HG02588 (cell line): ENCODE measurements around the gene SEC14L5.

Experiments used
- ATAC-seq: cut with Tn5 transposase; IDR thresholded peaks from one replicate; pipeline ENCODE4 v1.9.1; 2021; ENCODE audit warnings: mild to moderate bottlenecking, moderate library complexity; ENCODE audit not compliant: unreplicated experiment

Gene SEC14L5

GRCh38 chr16:4982056-4982867 lies 24.1 kb downstream of the SEC14L5 start:
- no peak for ATAC-seq

DNA sequence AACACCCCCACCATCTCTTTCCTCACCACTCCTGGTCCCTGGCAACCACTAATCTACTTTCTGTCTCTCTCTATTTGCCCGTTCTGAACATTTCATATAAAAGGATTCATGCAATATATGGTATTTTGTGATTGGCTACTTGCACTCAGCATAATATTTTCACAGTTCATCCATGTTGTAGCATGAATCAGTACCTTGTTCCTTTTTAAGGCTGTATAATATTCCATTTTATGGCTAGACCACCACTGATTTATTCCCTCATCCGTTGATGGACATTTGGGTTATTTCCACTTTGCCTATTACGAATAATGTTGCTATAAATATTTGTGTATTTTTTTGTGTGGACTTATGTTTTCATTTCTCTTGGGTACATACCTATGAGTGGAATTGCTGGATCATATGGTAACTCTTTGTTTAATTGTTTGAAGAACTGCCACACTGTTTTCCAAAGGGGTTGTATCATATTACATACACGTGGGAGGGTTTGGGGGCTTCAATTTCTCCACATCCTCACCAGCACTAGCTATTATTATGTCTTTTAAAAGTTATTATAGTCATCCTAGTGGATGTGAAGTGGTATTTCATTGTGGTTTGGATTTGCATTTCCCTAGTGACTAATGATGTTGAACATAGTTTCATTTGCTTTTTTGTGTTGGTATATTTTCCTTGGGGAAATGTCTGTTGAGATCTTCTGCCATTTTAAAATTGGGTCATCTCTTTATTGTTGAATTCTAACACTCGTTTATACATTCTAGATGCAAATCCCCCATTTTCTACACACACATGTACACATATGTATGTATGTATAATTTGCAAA lies 26.3 kb downstream of the SEC14L5 start:
- no peak for ATAC-seq

DNA sequence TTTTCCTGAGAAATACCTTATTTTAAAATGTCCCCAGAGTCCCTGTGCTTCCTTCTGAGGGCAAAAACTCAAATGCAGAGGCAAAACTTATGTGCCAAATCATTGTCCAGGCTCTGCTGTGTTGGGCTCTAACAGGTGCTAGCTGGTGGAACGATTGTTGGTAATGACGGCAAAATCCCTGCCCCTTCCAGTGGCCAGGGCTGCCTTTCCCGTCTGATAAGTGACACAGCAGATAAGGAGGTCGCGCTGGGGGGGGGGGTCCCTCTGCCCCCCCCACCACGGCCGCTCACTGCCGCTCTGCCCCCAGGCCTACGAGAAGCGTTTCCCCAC lies 29.1 kb downstream of the SEC14L5 start:
- ATAC-seq, result no peak

DNA sequence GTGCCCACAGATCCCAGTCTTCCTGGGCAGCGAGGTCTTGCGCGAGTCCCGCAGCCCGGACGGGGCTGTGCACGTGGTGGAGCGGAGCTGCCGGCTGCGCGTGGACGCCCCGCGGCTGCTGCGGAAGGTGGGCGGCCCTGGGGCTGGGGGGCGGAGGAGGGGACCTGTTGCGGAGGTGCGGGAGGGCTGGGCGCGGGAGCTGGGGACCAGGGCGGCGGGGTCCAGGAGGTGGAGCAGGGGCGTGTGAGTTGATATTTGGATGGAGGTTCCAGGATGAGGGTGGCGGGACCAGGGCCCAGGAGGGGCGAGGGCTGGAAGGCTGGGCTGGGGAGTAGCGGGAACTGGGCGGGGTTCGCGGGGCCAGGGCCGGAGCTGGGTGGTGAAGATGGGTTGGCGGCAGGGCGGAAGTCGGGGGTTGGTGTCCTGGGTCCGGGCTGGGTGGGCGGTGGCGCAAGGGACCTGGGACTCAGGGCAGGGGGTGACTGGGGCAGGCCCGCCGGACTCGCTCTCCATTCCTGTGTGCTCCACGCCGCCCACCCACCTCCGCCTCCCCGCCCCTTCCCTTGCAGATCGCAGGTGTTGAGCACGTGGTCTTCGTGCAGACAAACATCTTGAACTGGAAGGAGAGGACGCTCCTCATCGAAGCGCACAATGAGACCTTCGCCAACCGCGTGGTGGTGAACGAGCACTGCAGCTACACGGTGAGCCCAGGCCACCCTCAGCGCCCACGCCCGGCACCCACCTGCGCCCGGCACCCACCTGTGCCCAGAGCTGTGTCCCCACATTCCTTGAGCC lies 29.6 kb downstream of the SEC14L5 start:
- ATAC-seq, result no peak

DNA sequence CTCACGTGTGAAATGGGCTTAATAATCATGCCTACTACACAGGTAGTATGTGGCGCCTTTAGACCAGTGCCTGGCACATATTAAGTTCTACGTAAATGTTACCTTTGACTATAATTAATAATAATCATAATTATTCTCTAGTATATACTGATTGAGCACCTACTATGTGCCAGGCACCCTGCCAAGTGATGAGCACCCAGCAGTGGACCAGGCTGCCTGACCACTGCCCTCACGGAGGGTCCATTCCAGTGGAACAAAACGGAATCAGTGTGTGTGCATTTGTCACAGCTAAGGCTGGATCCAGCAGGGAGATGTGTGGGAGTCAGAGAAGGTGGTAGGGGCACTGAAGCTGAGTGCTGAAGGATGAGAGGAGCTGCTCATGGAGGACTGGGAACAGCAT lies 30.5 kb downstream of the SEC14L5 start:
- ATAC-seq, result no peak

DNA sequence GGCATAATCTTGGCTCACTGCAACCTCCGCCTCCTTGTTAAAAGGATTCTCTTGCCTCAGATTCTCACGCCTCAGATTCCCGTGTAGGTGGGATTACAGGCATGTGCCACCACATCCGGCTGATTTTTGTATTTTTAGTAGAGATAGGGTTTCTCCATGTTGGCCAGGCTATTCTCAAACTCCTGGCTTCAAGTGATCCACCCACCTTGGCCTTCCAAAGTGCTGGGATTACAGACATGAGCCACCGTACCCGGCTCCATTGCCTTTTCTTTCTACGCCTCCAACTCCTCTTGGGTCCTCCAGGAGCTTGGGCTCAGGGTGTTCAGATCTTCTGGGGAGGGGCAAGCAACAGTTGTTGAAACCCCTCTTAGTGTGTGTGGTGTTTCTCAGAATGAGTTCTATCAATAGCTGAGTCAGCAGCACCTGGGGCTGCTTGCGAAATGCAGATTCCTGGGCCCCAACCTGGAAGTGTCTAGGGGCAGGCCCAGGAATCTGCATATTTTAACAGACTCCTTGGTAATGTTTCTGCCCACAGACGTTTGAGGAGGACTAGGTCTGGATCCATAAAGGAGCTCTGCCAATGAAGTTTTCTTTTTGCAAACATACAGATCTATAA lies 31.4 kb downstream of the SEC14L5 start:
- ATAC-seq, result no peak

DNA sequence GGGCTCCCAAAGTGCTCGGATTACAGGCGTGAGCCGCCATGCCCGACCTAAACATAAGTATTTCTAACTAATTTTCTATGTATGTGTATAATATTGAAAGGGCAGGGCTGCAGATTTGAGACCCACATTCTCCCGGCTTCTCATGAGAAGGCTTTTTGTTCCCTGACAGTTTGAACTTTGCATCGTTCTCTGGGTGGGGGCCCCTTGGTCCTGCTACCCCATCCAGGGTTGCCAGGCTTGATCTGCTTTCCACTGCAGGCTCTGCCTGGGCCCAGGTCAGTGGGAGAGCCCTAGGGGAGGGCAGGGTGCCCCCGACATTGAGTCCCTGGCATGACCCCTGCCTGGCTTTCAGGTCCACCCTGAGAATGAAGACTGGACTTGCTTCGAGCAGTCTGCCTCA lies 32.3 kb downstream of the SEC14L5 start:
- no peak for ATAC-seq

- ATAC-seq, result no peak
Observed at GRCh38 chr16:4991754-4992153, 33.6 kb downstream of the SEC14L5 start.

- no peak for ATAC-seq
Observed at GRCh38 chr16:4994719-4995434, 36.7 kb downstream of the SEC14L5 start.

GRCh38 chr16:5000573-5001001 lies 42.5 kb downstream of the SEC14L5 start:
- no peak for ATAC-seq

DNA sequence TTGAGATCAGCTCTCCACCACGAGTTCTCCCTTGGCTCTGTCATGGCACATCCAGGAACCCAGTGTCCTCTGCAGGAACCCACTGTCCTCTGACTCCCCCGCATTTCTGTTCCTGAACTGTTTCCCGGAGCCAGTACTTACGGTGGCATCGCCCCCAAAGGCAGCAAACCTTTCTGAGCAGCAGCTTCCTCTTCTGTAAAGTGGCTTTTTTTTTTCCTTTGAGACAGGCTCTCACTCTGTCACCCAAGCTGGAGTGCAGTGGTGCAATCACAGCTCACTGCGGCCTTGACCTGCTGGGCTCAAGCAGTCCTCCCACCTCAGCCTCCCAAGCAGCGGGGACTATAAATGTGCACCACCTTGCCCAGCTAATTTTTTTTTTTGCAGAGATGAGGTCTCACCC lies 43.4 kb downstream of the SEC14L5 start:
- no peak for ATAC-seq

- no peak for ATAC-seq
Observed at GRCh38 chr16:5001986-5002385, 43.9 kb downstream of the SEC14L5 start.

- no peak for ATAC-seq
Observed at GRCh38 chr16:5002699-5003143, 44.6 kb downstream of the SEC14L5 start.

DNA sequence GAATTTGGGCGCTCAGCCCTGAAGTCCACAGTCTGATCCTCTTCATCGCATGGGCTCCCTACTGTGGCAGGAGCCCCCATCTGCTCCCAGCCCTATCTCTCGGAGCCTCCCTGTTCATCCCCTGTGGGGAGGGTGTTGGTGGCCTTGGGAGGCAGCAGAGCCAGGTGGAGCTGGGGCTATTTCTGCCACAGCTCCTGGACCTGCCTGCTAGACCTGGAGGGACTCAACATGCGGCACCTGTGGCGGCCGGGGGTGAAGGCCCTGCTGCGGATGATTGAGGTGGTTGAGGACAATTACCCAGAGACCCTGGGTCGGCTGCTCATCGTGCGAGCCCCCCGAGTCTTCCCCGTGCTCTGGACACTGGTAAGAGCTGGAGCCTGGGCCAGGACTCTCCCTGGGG lies 45.1 kb downstream of the SEC14L5 start:
- no peak for ATAC-seq

- ATAC-seq, result no peak
Observed at GRCh38 chr16:5003828-5004227, 45.7 kb downstream of the SEC14L5 start.

GRCh38 chr16:5004311-5004710 lies 46.2 kb downstream of the SEC14L5 start:
- no peak for ATAC-seq

DNA sequence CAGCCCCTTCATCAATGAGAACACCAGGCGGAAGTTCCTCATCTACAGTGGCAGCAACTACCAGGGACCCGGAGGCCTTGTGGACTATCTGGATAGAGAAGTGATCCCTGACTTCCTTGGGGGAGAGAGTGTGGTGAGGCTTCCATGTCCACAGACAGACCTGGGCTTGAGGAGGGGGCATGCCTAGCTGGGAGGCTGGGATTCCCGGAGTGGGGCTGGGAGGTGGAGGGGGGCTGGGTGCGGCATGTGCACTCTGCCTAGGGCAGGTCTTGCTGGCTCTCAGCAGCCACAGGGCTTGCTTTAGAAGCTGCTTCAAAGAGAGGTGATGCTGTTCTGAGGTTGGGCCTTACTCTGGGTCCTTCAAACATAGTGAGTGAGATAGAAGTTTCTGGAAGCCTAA lies 47.8 kb downstream of the SEC14L5 start:
- ATAC-seq, result no peak

DNA sequence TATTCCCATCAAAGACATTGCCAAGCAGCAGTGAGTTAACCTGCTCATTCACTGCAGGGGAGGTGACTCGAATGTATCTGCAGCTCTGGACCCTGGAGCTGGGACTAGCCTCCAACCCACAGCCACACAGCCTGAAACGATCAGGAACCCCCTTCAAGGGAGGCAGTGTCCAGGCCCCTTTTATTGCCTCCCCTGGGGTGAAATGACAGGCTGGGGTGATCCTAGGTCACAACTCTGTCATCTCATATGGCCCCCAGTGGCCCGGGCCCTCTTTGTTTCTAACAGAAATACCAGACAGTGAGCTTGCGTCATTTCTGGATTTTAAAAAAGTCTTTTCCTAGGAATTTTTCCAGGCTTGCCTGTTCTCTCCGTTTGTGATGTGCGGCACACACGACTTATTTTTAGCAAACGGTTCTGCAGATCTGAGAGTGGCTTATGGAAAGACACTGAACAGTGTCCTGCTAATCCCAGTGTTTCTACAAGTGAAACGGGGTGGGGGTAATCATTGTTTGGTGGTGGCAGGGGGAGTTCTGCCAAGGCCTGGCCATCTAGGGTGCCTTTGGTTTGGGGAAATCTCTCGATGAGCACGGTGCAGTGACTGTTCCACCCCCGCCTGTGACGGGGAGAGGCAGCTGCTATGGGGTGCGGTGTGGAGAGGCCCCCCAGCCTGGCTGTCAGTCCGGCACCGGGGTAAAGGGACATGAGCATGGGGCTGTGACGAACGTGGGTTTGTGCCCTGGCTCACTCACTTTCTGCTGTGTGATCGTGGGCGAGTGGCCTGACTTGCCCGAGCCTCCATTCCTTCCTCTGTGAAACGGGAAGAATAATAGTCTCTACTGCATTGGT lies 48.4 kb downstream of the SEC14L5 start:
- ATAC-seq, result no peak

- ATAC-seq, result no peak
Observed at GRCh38 chr16:5007256-5007655, 49.1 kb downstream of the SEC14L5 start.
